Measurements from ENCODE around the gene PRKCI.

- TF ChIP-seq CTCF (IDR thresholded peaks at IDR 0.05; ENCODE audit: low read length), result no peak
- TF ChIP-seq EZH2 (optimal IDR thresholded peaks at IDR 0.05; ENCODE audit: low read depth, low read length), result no peak
These were observed 32.6 kb upstream of the PRKCI start for GRCh38 chr3:170189398-170190256.
